SK-N-MC (cell line): ENCODE data around the gene PRODH.

Source experiments
- EZH2 ChIP-seq: fragments of 200-600 bp; sonication (generic); IDR thresholded peaks from one replicate; pipeline ENCODE4 v1.6.1; 2017; ENCODE audit warnings: antibody characterized with exemption
- POLR2AphosphoS5 ChIP-seq: IDR thresholded peaks from 2 replicates; pipeline ENCODE4 v1.6.1; 2012; ENCODE audit warnings: mild to moderate bottlenecking, low read depth, low read length, borderline replicate concordance

- no peak for TF ChIP-seq EZH2
- no peak for TF ChIP-seq POLR2AphosphoS5
Measured at GRCh38 chr22:18950141-18950540, 14.0 kb upstream of the PRODH start.
